Left ventricle myocardium superior (tissue), 1 donor: ENCODE data around the gene BAG1. TPM values are rescaled to one million over a fixed set of nuclear protein-coding genes. Genes with fewer than 3 reads are reported as not detected.
A peak's percentile ranks its signal among the peaks of the same experiment; 100 is the strongest.

Source experiments
- ATAC-seq: fragments of 200-7000 bp; cut with Tn5 transposase; one replicate; pipeline ENCODE4 v1.9.1; 2020; ENCODE audit warnings: mild to moderate bottlenecking, moderate library complexity
- DNase-seq: peaks from one replicate; pipeline ENCODE4 v3.0.0-alpha.2; 2020
- intact Hi-C: fragments of 100-400 bp; cut with micrococcal nuclease; formaldehyde crosslinking; loops from one replicate; pipeline ENCODE4 v1.11.0; 2022
- total RNA-seq: library from RNA; stranded (reverse); fragmentation: NEBNext Ultra II Directional; extraction: Animal tissue kit (Norgen Biotek cat#: 25700); gene quantifications from one replicate; pipeline ENCODE4 v1.2.1, GENCODE V29; 2021
- donor health status: DM: no; HTN: yes; CAD: no; lungs with severe emphysema.

Gene BAG1
- total RNA-seq, 1 donor from 2014 or later: 161 TPM

DNA sequence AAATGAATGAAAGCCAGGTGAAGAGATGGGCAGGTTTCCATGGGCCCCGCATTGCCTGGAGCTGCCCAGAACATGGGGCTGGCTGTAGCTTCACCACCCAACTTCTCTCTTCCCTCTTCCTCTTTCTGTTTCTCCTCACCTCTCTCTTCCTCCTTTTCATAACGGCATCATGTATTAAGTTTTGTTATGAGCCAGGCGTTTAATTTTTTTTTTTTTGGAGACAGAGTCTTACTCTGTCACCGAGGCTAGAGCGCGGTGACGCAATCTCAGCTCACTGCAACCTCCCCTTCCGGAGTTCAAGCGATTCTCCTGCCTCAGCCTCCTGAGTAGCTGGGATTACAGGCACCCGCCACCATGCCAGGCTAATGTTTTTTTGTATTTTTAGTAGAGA is 37.5 kb downstream of the BAG1 start:
- peak; percentile 69 for DNase-seq
- intact Hi-C loops: loop anchor here (10.0 kb wide), 1 partner anchor 52 kb away; no protein-coding TSS in a partner anchor

DNA sequence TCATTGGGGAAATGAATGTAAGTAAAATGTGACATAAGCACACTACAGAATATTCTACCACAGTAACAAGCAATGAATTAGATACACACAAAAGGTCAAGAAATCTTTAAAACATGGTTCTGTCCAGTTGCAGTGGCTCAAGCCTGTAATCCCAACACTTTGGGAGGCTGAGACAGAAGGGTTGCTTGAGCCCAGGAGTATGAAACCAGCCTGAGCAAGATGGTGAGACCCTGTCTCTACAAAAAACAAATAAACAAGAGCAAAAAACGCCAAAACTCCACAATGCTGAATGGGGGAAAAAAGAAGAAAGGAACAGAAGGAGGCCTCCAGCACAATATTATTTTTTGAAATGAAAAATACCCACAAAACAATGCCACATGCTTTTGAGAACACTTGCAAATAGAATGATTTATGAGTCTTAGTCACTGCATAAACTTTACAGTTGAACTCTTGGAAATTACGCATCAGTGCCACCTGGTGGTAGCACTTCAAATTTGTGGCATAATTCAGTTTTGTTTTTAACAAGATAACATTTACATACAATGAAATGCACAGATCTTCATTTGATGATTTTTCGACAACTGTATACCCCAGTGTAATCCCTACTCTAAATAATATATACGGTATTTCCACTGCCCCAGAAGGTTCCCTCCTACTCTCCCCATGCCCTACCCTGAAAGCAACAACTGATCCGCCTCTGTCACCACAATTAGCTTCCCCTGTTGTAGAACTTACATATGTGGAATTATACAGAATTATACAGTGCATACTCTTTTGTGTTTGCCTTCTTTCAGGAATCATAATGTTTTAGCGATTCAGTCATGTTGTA is 39.0 kb downstream of the BAG1 start:
- intact Hi-C loops: loop anchor here (1.0 to 10.0 kb wide), 2 partner anchors 51 to 144 kb away; no protein-coding TSS in a partner anchor
- no peak for DNase-seq
- peak; percentile 52 for ATAC-seq

More for the DNA sequence above, 37.5 kb downstream of the BAG1 start:
- ATAC-seq: peak; percentile 61

DNA sequence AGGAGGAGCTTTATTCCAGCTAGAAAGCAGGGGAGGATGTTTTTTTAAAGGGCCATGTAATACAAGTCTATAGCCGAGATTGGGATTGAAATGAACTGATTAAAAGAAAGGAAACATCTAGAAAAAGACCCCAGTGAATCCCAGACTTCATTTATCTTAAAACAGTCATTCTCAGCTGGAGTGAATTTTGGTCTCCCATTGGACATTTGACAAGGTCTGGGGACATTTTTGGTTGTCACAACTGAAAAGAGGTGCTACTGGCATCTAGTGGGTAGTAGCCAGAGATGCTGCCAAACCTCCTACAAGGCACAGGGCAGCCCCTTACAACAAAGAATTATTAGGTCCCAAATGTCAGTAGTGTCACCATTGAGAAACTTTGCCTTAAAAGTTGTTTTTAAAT is 40.8 kb downstream of the BAG1 start:
- DNase-seq: no peak
- intact Hi-C loops: loop anchor here (10.0 kb wide), 1 partner anchor 49 kb away; no protein-coding TSS in a partner anchor
- no peak for ATAC-seq

DNA sequence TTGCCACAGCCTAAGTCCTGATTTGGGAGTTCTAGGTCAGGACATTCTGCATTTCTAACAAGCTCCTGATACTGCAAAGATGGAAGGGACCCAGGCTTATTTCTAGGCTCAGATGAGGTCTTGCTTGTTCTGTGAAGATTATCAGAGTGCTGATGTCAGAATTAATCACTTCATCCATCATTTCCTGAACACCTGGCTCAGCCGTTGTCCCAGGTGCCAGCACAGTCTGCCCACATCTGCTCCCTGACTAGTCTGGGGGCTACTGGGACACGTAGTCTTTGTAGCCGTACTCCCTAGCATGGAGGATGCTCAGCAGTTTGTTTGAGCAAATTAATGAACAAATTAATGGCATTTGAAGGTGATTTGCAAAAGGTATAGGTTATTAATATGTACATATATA is 42.5 kb downstream of the BAG1 start:
- intact Hi-C loops: loop anchor here (10.0 kb wide), 1 partner anchor 47 kb away; no protein-coding TSS in a partner anchor
- DNase-seq: no peak
- ATAC-seq: no peak

DNA sequence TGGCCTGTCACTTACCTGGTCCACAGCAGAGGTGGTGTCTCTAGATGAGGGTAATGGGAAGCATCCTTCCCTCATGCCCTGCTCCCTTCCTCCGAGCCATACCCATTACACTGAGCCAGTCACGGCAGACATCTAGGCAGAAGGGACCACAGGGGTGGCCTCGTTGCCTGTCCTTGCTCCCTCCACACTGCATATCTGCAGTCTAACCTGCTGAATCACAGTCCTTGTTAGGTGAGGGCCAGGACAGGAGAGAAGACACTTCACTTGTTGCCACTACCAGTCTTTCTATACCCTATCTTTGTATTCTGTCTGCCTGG is 43.0 kb downstream of the BAG1 start:
- no peak for DNase-seq
- intact Hi-C loops: loop anchor here (10.0 kb wide), 1 partner anchor 47 kb away; no protein-coding TSS in a partner anchor
- no peak for ATAC-seq

- DNase-seq (peak; percentile 38), ATAC-seq (peak; percentile 62)
- intact Hi-C loops: loop anchor here (10.0 kb wide), 1 partner anchor 46 kb away; no protein-coding TSS in a partner anchor
These were observed 43.6 kb downstream of the BAG1 start for GRCh38 chr9:33220681-33221567.

GRCh38 chr9:33211695-33212393 is 52.7 kb downstream of the BAG1 start:
- ATAC-seq (peak; percentile 27), DNase-seq (no peak)
- intact Hi-C loops: no loop called here

GRCh38 chr9:33210006-33210715 is 54.3 kb downstream of the BAG1 start:
- ATAC-seq: peak; percentile 58

GRCh38 chr9:33209394-33209793 is 55.1 kb downstream of the BAG1 start:
- ATAC-seq: no peak
- intact Hi-C loops: no loop called here
- DNase-seq: no peak

More at GRCh38 chr9:33210006-33210715, 54.3 kb downstream of the BAG1 start:
- intact Hi-C loops: no loop called here
- no peak for DNase-seq

DNA sequence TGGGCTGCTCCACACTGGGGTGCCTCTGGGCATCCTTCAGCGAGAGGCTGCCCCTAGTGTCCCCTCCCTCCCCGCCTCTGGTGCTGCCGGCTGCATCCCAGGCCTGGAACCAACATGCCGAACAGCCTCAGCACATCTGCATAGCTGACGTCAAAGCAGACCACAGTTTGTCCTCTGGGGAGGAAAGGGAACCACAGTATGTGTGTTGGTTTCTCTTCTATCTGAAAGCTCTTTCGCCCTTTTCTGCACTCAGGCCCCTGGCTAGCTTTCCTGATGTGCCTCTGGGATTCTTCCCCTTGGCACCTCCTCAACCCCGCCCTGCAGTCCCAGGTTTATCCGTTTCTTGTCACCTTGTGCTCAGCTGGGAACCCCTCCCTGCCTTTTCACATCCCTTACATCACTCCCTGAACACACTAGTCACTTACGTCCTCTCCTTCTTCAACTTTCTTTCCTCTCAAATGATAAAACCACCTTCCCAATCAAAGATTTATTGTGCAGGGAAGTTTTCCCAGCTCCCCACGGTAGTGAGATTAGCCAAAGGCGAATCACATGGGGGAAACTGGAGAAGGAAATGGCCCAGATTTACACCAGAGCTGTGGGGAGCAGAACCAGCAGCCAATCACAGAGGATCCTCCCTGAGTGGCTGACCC is 61.8 kb downstream of the BAG1 start:
- ATAC-seq (peak; percentile 83), DNase-seq (peak; percentile 77)
- intact Hi-C loops: no loop called here

Other genes with a start within 250 kb of the BAG1 start
- 90.9 TPM for gene DNAJA1, start 239.4 kb downstream of the BAG1 start, total RNA-seq
- gene SMU1, start 188.0 kb downstream of the BAG1 start, total RNA-seq: 16.3 TPM
- gene B4GALT1, start 97.4 kb downstream of the BAG1 start, total RNA-seq: 42.5 TPM
- not detected for gene SPINK4, start 24.5 kb downstream of the BAG1 start, total RNA-seq
- gene CHMP5, start 341 bp upstream of the BAG1 start, total RNA-seq: 49.4 TPM
- 31.6 TPM for gene NFX1, start 25.8 kb upstream of the BAG1 start, total RNA-seq
- gene AQP7, start 137.9 kb upstream of the BAG1 start, total RNA-seq: 173 TPM
- 14.8 TPM for gene AQP3, start 182.9 kb upstream of the BAG1 start, total RNA-seq
- 12.7 TPM for gene NOL6, start 209.2 kb upstream of the BAG1 start, total RNA-seq